HEK293 (cell line): ENCODE data around the gene KIZ.
A peak's percentile ranks its signal among the peaks of the same experiment; 100 is the strongest.

Experiments
- CTCF ChIA-PET: fragments of 350-600 bp; formaldehyde crosslinking; extraction: SDS; loops from one replicate; lab custom pipeline; 2021; ENCODE audit warnings: antibody characterized with exemption; lab: Yijun Ruan, JAX
- POLR2A ChIA-PET: fragments of 300-600 bp; formaldehyde crosslinking; extraction: SDS; loops from one replicate; lab custom pipeline; 2020; ENCODE audit warnings: antibody characterized with exemption, inconsistent platforms; lab: Yijun Ruan, JAX
- H3K27ac ChIP-seq: fragments of 200-500 bp; sonication (Bioruptor generic); 2 replicates; pipeline ENCODE4 v1.5.1; 2014; ENCODE audit warnings: low read depth, low read length, control low read depth, inconsistent platforms; ENCODE audit errors: extremely low read depth
- H3K36me3 ChIP-seq, 2 experiments: fragments of 200-500 bp in 1 of 2; sonication (Bioruptor generic) in 1 of 2; 1 replicate in 1 of 2; 2 replicates in 1 of 2; pipeline ENCODE4 v1.5.1; 2014 to 2017; ENCODE audit warnings: inconsistent platforms in 2 of 2, low read length in 2 of 2; ENCODE audit not compliant: control insufficient read depth in 2 of 2, insufficient read depth in 1 of 2
- H3K4me1 ChIP-seq: fragments of 200-500 bp; sonication (Bioruptor generic); 2 replicates; pipeline ENCODE4 v1.5.1; 2014; ENCODE audit warnings: mild to moderate bottlenecking, low read length, inconsistent platforms; ENCODE audit not compliant: control insufficient read depth, insufficient read depth
- H3K4me3 ChIP-seq: 2 replicates; pipeline ENCODE4 v1.5.1; 2011; ENCODE audit warnings: low read depth, mild to moderate bottlenecking, control low read depth, low read length, moderate library complexity
- H3K9me3 ChIP-seq: fragments of 200-500 bp; sonication (Bioruptor generic); 2 replicates; pipeline ENCODE4 v1.5.1; 2014; ENCODE audit warnings: low read depth, low read length, inconsistent platforms; ENCODE audit not compliant: control insufficient read depth, insufficient read depth
- BCL11A ChIP-seq: fragments of 450-650 bp; formaldehyde crosslinking; IDR thresholded peaks from 2 replicates; pipeline ENCODE4 v1.5.1; 2016; ENCODE audit warnings: low read depth, missing biosample characterization, missing genetic modification characterization
- KLF16 ChIP-seq: fragments of 450-650 bp; formaldehyde crosslinking; IDR thresholded peaks from 2 replicates; pipeline ENCODE4 v1.5.1; 2017; ENCODE audit warnings: missing biosample characterization, missing genetic modification characterization
- KLF8 ChIP-seq: fragments of 450-650 bp; formaldehyde crosslinking; IDR thresholded peaks from 2 replicates; pipeline ENCODE4 v1.5.1; 2016; ENCODE audit warnings: missing biosample characterization, missing genetic modification characterization
- SCRT1 ChIP-seq: fragments of 450-650 bp; formaldehyde crosslinking; IDR thresholded peaks from 2 replicates; pipeline ENCODE4 v1.5.1; 2016; ENCODE audit warnings: missing biosample characterization, missing genetic modification characterization, borderline replicate concordance
- SP3 ChIP-seq: fragments of 450-650 bp; formaldehyde crosslinking; IDR thresholded peaks from 2 replicates; pipeline ENCODE4 v1.5.1; 2016; ENCODE audit warnings: missing biosample characterization, missing genetic modification characterization
- ZBTB17 ChIP-seq: fragments of 450-650 bp; formaldehyde crosslinking; IDR thresholded peaks from 2 replicates; pipeline ENCODE4 v1.5.1; 2016; ENCODE audit warnings: missing biosample characterization, missing genetic modification characterization
- ZIC2 ChIP-seq: fragments of 450-650 bp; formaldehyde crosslinking; IDR thresholded peaks from 2 replicates; pipeline ENCODE4 v1.5.1; 2016; ENCODE audit warnings: missing biosample characterization, missing genetic modification characterization
- ZNF10 ChIP-seq: fragments of 450-650 bp; formaldehyde crosslinking; IDR thresholded peaks from 2 replicates; pipeline ENCODE4 v1.5.1; 2017; ENCODE audit warnings: missing biosample characterization, missing genetic modification characterization
- ZNF202 ChIP-seq: fragments of 450-650 bp; formaldehyde crosslinking; IDR thresholded peaks from 2 replicates; pipeline ENCODE4 v1.5.1; 2016; ENCODE audit warnings: missing biosample characterization, missing genetic modification characterization, borderline replicate concordance
- ZNF239 ChIP-seq: fragments of 450-650 bp; formaldehyde crosslinking; IDR thresholded peaks from 2 replicates; pipeline ENCODE4 v1.5.1; 2016; ENCODE audit warnings: missing biosample characterization, missing genetic modification characterization
- ZNF341 ChIP-seq: fragments of 450-650 bp; formaldehyde crosslinking; IDR thresholded peaks from 2 replicates; pipeline ENCODE4; 2016; ENCODE audit warnings: low read depth, missing biosample characterization, missing genetic modification characterization
- ZNF48 ChIP-seq: fragments of 450-650 bp; formaldehyde crosslinking; IDR thresholded peaks from 2 replicates; pipeline ENCODE4 v1.5.1; 2016; ENCODE audit warnings: missing biosample characterization, missing genetic modification characterization
- ZNF529 ChIP-seq: fragments of 450-650 bp; formaldehyde crosslinking; IDR thresholded peaks from 2 replicates; pipeline ENCODE4 v1.5.1; 2017; ENCODE audit warnings: missing genetic modification characterization, missing biosample characterization; ENCODE audit not compliant: insufficient replicate concordance
- ZNF560 ChIP-seq: fragments of 450-650 bp; formaldehyde crosslinking; IDR thresholded peaks from 2 replicates; pipeline ENCODE4 v1.5.1; 2017; ENCODE audit warnings: missing biosample characterization, missing genetic modification characterization, borderline replicate concordance
- ZNF580 ChIP-seq: fragments of 450-650 bp; formaldehyde crosslinking; IDR thresholded peaks from 2 replicates; pipeline ENCODE4 v1.5.1; 2016; ENCODE audit warnings: missing biosample characterization, missing genetic modification characterization
- ZNF600 ChIP-seq: fragments of 450-650 bp; formaldehyde crosslinking; IDR thresholded peaks from 2 replicates; pipeline ENCODE4 v1.5.1; 2016; ENCODE audit warnings: missing biosample characterization, missing genetic modification characterization
- ZNF623 ChIP-seq: fragments of 450-650 bp; formaldehyde crosslinking; IDR thresholded peaks from 2 replicates; pipeline ENCODE4 v1.5.1; 2016; ENCODE audit warnings: missing biosample characterization, missing genetic modification characterization
- ZNF776 ChIP-seq: fragments of 450-650 bp; formaldehyde crosslinking; IDR thresholded peaks from 2 replicates; pipeline ENCODE4 v1.5.0; 2017; ENCODE audit warnings: missing biosample characterization, missing genetic modification characterization, borderline replicate concordance
- ZNF791 ChIP-seq: fragments of 450-650 bp; formaldehyde crosslinking; IDR thresholded peaks from 2 replicates; pipeline ENCODE4 v1.5.1; 2016; ENCODE audit warnings: missing biosample characterization, missing genetic modification characterization
- TF ChIP-seq, protein P1 (sequence below): fragments of 450-650 bp; formaldehyde crosslinking; IDR thresholded peaks from 2 replicates; pipeline ENCODE4 v1.5.1; 2016; ENCODE audit warnings: missing biosample characterization, missing genetic modification characterization, borderline replicate concordance
- TF ChIP-seq, protein P2 (sequence below): fragments of 450-650 bp; formaldehyde crosslinking; IDR thresholded peaks from 2 replicates; pipeline ENCODE4 v1.5.1; 2016; ENCODE audit warnings: missing biosample characterization, missing genetic modification characterization
- TF ChIP-seq, protein P3 (sequence below): fragments of 450-650 bp; formaldehyde crosslinking; conservative IDR thresholded peaks from 2 replicates; pipeline ENCODE4 v1.5.1; 2016; ENCODE audit warnings: low read depth, missing biosample characterization, missing genetic modification characterization

Gene KIZ

DNA sequence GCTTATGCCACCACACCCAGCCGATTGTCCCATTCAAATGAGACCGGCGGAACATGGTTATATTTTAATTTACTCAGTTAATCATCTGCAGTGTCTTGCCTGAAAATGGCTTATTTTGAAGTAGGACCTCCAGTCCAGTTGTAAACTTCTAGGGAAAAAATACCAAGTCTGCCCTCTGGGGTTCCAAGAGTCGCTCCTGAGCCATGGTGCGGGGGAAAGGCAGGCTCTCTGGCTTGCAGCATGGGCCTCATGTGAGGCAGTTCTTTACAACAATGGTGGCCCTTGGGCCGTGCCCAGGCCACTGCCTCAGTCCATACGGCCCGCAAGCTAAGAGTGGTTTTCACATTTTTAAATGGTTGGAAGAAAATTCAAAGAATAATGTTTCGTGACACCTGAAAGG is 114.5 kb downstream of the KIZ start:
- ChIA-PET CTCF (interaction anchor here (1.5 kb wide), 2 partner anchors 280 to 332 kb away, joined by 4 to 6 read pairs; no protein-coding TSS in a partner anchor), POLR2A (no interaction called here)
- Histone ChIP-seq H3K4me3 (no peak overlapping the region), H3K27ac (no peak overlapping the region), H3K4me1 (no peaks in the 10 kb centered on the region), H3K36me3 (peaks cover 0 to 9% of the 10 kb centered on the region in 2 experiments; a peak in 2 of 3 replicates), H3K9me3 (no peaks in the 10 kb centered on the region)
- TF ChIP-seq ZNF560 (tag by site-specific recombination) (no peak), ZNF341 (no peak), ZNF48 (tag by site-specific recombination) (no peak)

- Histone ChIP-seq H3K4me3 (no peak overlapping the region), H3K36me3 (peaks cover 0 to 15% of the 10 kb centered on the region in 2 experiments; a peak in 2 of 3 replicates), H3K4me1 (no peaks in the 10 kb centered on the region), H3K27ac (no peak overlapping the region), H3K9me3 (no peaks in the 10 kb centered on the region)
- POLR2A ChIA-PET = no interaction called here
- peak; percentile 90 for TF ChIP-seq ZIC2 (tag by site-specific recombination)
- TF ChIP-seq ZNF529 = no peak
- TF ChIP-seq ZNF600 (tag by site-specific recombination) = no peak
- no peak for TF ChIP-seq SP3 (tag by site-specific recombination)
- no peak for TF ChIP-seq KLF8 (tag by site-specific recombination)
- no peak for TF ChIP-seq ZNF776 (tag by site-specific recombination)
- TF ChIP-seq BCL11A (tag by site-specific recombination) = no peak
- CTCF ChIA-PET = interaction anchor here (1.3 to 1.5 kb wide), 2 partner anchors 273 to 279 kb away, joined by 3 to 6 read pairs; partner anchors contain the start of gene NKX2-2
Measured at GRCh38 chr20:21241406-21241805, 115.5 kb downstream of the KIZ start.

DNA sequence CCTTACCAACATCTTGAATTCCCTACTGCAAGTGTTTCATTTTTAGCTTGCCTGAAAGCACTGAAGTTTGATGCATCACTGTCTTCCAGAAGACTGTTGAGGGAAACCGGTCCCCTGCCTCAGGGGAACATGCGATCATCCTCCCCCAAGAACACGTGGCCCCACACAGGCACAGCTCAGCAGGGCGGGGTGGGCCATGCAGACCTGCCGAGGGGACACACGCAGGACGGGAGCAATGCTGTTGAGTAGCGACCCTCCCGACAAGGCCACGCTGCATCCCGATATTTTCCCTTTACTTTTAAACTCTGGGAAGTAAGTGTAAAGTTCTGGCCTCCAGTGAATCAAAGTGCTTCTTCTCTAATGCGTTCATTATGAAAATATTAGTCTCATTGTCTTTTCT is 117.9 kb downstream of the KIZ start:
- TF ChIP-seq ZNF10 (tag by site-specific recombination) = no peak
- no peak for TF ChIP-seq SCRT1 (tag by site-specific recombination)
- no peak for TF ChIP-seq ZNF239
- no peak for TF ChIP-seq ZNF202 (tag by site-specific recombination)
- no peak for TF ChIP-seq ZNF529
- TF ChIP-seq, protein P1, sequence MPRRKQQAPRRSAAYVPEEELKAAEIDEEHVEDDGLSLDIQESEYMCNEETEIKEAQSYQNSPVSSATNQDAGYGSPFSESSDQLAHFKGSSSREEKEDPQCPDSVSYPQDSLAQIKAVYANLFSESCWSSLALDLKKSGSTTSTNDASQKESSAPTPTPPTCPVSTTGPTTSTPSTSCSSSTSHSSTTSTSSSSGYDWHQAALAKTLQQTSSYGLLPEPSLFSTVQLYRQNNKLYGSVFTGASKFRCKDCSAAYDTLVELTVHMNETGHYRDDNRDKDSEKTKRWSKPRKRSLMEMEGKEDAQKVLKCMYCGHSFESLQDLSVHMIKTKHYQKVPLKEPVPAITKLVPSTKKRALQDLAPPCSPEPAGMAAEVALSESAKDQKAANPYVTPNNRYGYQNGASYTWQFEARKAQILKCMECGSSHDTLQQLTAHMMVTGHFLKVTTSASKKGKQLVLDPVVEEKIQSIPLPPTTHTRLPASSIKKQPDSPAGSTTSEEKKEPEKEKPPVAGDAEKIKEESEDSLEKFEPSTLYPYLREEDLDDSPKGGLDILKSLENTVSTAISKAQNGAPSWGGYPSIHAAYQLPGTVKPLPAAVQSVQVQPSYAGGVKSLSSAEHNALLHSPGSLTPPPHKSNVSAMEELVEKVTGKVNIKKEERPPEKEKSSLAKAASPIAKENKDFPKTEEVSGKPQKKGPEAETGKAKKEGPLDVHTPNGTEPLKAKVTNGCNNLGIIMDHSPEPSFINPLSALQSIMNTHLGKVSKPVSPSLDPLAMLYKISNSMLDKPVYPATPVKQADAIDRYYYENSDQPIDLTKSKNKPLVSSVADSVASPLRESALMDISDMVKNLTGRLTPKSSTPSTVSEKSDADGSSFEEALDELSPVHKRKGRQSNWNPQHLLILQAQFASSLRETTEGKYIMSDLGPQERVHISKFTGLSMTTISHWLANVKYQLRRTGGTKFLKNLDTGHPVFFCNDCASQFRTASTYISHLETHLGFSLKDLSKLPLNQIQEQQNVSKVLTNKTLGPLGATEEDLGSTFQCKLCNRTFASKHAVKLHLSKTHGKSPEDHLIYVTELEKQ (tag by site-specific recombination) = no peak
- no peak for TF ChIP-seq KLF16 (tag by site-specific recombination)
- TF ChIP-seq ZNF791 = no peak
- TF ChIP-seq, protein P2, sequence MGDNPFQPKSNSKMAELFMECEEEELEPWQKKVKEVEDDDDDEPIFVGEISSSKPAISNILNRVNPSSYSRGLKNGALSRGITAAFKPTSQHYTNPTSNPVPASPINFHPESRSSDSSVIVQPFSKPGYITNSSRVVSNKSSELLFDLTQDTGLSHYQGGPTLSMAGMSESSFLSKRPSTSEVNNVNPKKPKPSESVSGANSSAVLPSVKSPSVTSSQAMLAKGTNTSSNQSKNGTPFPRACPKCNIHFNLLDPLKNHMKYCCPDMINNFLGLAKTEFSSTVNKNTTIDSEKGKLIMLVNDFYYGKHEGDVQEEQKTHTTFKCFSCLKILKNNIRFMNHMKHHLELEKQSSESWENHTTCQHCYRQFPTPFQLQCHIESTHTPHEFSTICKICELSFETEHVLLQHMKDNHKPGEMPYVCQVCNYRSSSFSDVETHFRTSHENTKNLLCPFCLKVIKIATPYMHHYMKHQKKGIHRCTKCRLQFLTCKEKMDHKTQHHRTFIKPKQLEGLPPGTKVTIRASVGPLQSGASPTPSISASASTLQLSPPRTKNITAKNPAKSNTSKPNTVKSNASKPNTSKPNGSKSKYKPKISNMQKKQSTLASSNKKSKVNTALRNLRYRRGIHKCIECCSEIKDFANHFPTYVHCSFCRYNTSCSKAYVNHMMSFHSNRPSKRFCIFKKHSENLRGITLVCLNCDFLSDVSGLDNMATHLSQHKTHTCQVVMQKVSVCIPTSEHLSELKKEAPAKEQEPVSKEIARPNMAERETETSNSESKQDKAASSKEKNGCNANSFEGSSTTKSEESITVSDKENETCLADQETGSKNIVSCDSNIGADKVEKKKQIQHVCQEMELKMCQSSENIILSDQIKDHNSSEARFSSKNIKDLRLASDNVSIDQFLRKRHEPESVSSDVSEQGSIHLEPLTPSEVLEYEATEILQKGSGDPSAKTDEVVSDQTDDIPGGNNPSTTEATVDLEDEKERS (tag by site-specific recombination) = no peak
- TF ChIP-seq ZNF580 (tag by site-specific recombination) = no peak
- TF ChIP-seq, protein P3, sequence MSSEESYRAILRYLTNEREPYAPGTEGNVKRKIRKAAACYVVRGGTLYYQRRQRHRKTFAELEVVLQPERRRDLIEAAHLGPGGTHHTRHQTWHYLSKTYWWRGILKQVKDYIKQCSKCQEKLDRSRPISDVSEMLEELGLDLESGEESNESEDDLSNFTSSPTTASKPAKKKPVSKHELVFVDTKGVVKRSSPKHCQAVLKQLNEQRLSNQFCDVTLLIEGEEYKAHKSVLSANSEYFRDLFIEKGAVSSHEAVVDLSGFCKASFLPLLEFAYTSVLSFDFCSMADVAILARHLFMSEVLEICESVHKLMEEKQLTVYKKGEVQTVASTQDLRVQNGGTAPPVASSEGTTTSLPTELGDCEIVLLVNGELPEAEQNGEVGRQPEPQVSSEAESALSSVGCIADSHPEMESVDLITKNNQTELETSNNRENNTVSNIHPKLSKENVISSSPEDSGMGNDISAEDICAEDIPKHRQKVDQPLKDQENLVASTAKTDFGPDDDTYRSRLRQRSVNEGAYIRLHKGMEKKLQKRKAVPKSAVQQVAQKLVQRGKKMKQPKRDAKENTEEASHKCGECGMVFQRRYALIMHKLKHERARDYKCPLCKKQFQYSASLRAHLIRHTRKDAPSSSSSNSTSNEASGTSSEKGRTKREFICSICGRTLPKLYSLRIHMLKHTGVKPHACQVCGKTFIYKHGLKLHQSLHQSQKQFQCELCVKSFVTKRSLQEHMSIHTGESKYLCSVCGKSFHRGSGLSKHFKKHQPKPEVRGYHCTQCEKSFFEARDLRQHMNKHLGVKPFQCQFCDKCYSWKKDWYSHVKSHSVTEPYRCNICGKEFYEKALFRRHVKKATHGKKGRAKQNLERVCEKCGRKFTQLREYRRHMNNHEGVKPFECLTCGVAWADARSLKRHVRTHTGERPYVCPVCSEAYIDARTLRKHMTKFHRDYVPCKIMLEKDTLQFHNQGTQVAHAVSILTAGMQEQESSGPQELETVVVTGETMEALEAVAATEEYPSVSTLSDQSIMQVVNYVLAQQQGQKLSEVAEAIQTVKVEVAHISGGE = no peak
- TF ChIP-seq ZNF623 (tag by site-specific recombination) = no peak
- no peak for TF ChIP-seq ZBTB17 (tag by site-specific recombination)
- Histone ChIP-seq H3K9me3 (no peaks in the 10 kb centered on the region), H3K4me1 (no peaks in the 10 kb centered on the region), H3K36me3 (peaks cover 0 to 15% of the 10 kb centered on the region in 2 experiments; a peak in 1 of 3 replicates), H3K27ac (no peak overlapping the region), H3K4me3 (no peak overlapping the region)
- ChIA-PET POLR2A (no interaction called here), CTCF (interaction anchor here (3.3 kb wide), 1 partner anchor 8 kb away, joined by 22 read pairs; no protein-coding TSS in a partner anchor)
